ENCODE measurements around the gene PTPRK. TPM values are rescaled to one million over a fixed set of nuclear protein-coding genes. Genes with fewer than 3 reads are reported as not detected.

Gene PTPRK
- total and polyA plus RNA-seq, 2 of the 13 experiments (the other 11 are each of a cell fraction or from before 2014, with no cell fraction given): 43.6 to 98.3 TPM

GRCh38 chr6:128518434-128519131, 1.8 kb downstream of the PTPRK start (continued):
- peak; percentile 89; the same call in 1 of the 2 replicates for TF ChIP-seq ZNF318 (CRISPR knock-in tag; IDR thresholded peaks at IDR 0.05)
- peak; percentile 43; the same call in 1 of the 2 replicates for TF ChIP-seq STAT5B (CRISPR knock-in tag; IDR thresholded peaks at IDR 0.05)
- TF ChIP-seq MEF2D (CRISPR knock-in tag; IDR thresholded peaks at IDR 0.05): peak; percentile 60; the same call in 1 of the 2 replicates
- TF ChIP-seq ZNF33B (CRISPR knock-in tag; IDR thresholded peaks at IDR 0.05): peak; percentile 74
- TF ChIP-seq CREB1 (IDR thresholded peaks at IDR 0.05): no peak
- peak; percentile 38; the same call in 1 of the 2 replicates for TF ChIP-seq CREB1 (CRISPR knock-in tag; IDR thresholded peaks at IDR 0.05)
- no peak for TF ChIP-seq ZNF614 (CRISPR knock-in tag; IDR thresholded peaks at IDR 0.05; ENCODE audit: borderline replicate concordance)
- TF ChIP-seq FOXM1 (CRISPR knock-in tag; IDR thresholded peaks at IDR 0.05): 0 out of 2 replicates have a peak, but pooled peaks have one; percentile 41
- TF ChIP-seq NR2C2 (CRISPR knock-in tag; IDR thresholded peaks at IDR 0.05; ENCODE audit: borderline replicate concordance): no peak
- 0 out of 2 replicates have a peak, but pooled peaks have one; percentile 43 for TF ChIP-seq ZNF564 (CRISPR knock-in tag; IDR thresholded peaks at IDR 0.05)
- 0 out of 2 replicates have a peak, but pooled peaks have one; percentile 23 for TF ChIP-seq IRF9 (CRISPR knock-in tag; IDR thresholded peaks at IDR 0.05; ENCODE audit: borderline replicate concordance)
- TF ChIP-seq ZNF609 (CRISPR knock-in tag; IDR thresholded peaks at IDR 0.05; ENCODE audit: borderline replicate concordance): no peak
- TF ChIP-seq KLF13 (CRISPR knock-in tag; IDR thresholded peaks at IDR 0.05): no peak
- 0 out of 2 replicates have a peak, but pooled peaks have one; percentile 29 for TF ChIP-seq ZNF839 (CRISPR knock-in tag; IDR thresholded peaks at IDR 0.05; ENCODE audit: borderline replicate concordance)
- TF ChIP-seq AKAP8 (CRISPR knock-in tag; IDR thresholded peaks at IDR 0.05): peak; percentile 82; the same call in 1 of the 2 replicates

Measured in HepG2 (cell line).